Amygdala (tissue), 56 donors: ENCODE measurements around the gene CHD9NB.
"Not testable (repeated sequence)": the region's sequence is repeated elsewhere in the genome, so short reads cannot be mapped to it uniquely, and the experiment has no call there.

Experiments
- DNase-seq, 56 donors: peaks; one replicate each; lab custom pipeline; 2025; lab: John Stamatoyannopoulos, UW

Gene CHD9NB

GRCh38 chr16:53084746-53085334 lies 32.1 kb upstream of the CHD9NB start:
- DNase-seq, result peak in 1 of 56 donors; percentile 7

DNA sequence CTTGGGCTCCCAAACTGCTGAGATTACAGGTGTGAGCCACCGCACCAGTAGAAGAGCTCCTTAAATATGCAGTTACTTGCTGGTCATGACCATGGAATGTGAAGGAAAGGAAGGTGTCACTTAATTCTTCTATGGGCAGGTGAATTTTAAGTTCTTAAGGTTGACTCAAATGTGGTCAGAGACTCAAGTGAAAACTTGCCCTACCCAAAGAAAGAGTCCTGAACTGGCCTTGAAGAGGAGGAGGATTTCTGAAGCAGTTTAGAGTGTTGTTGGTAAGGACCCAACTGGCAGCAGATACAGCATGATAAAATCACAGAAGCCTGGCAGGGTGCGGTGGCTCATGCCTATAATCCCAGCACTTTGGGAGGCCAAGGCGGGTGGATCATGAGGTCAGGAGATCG lies 31.4 kb upstream of the CHD9NB start:
- no peak for DNase-seq

DNA sequence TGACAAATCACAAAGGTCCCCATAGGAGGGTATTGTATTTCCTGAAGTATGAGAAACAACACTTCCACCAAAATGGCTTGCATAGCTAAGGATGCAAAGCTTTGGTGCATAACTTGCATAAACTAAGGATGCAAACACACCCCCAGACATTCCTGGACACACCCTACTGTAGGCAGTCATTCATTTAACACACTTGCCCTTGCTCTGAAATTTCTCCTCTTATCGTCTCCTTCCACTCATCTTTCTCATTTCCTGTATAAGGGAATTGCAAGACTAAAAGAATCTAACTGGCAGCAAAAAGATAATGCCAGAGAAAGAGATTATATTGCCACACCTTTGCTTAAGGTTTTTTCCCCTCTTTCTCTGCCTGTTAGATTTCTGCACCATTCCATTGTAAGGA lies 30.4 kb upstream of the CHD9NB start:
- DNase-seq, result no peak

DNA sequence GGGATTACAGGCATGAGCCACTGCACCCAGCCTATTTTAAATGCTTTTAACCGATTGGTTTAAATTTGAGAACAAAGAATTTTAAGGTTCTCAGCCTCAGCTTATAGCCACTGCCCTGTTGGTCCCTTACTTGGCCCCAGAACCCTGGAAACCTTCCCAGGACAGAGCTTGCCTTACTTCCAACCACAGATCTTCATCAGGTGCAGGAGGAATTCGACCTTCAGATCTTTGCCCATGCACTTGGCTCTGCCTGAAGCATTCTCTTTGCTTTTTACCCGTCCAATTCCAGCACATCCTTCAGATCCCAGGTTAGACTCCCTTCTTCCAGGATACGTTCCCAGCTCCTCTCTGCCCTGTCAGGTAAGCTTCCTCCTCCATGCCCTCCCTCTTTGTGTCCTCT lies 29.8 kb upstream of the CHD9NB start:
- no peak for DNase-seq

DNA sequence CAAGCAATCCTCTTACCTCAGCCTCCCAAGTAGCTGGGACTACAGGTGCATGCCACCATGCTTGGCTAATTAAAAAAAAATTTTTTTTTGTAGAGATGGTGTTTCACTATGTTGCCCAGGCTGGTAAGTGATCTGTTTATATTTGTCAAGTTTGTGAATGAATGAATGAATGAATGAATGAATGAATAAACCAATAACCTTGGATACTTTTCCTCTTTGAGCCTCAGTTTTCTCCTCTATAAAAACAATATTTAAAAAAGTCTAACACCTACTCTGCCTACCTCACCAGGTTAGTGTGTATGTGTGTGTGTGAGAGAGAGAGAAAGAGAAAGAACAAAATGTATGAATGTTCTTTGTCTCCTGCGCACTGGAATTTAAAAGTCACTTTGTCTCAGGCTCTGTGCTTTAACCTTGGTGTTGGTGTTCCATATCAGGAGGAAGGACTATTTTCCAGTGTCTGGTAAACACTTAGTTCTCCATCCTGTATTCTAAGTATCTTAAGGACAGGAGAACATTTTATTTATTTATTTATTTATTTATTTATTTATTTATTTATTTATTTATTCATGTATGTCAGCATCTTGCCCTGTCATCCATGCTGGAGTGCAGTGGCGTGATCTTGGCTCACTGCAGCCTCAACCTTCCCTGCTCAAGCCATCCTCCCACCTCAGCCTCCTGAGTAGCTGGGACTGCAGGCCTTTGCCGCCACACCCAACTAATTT lies 29.1 kb upstream of the CHD9NB start:
- DNase-seq, result no peak

GRCh38 chr16:53081032-53081424 lies 28.3 kb upstream of the CHD9NB start:
- no peak for DNase-seq

DNA sequence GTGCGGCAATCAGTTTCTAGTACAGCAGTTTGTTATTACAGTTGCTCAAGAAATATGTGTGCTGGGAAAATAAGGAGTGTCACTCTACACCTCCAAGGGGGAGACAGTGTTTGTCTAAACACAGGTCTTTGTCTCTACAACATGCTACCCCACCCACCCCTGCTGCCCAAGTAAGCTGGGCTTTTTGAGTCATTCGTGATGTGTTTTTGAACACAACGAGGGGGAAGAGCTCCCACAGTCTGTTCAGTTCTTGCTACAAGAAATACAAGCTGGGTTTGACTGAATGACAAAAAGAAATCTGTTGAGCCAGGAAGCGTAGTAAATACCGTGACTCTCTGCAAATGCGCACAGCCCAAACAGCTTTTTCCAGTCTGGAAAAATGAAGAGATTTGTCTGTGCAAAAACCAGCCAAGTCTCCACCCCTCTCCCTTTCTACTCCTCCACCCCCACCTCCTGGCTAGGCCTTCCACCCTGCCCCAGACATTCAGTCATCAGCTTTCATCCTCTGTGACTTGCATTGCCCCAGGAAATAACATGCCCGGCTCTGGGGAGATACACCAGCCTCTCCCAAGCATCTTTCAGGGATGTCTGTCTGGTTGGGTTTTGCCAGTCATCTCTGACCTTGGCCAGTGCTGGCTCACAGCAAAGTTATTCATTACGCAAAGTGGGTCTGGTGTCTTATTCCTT lies 27.8 kb upstream of the CHD9NB start:
- DNase-seq, result peak in 22 of 56 donors; percentile 7 to 63 (median 38)

- no peak for DNase-seq
These were observed 26.2 kb upstream of the CHD9NB start for GRCh38 chr16:53078765-53079485.

GRCh38 chr16:53078247-53078646 lies 25.6 kb upstream of the CHD9NB start:
- DNase-seq, result no peak

GRCh38 chr16:53075461-53075860 lies 22.8 kb upstream of the CHD9NB start:
- not testable (repeated sequence) for DNase-seq

- not testable (repeated sequence) for DNase-seq
These were observed 21.6 kb upstream of the CHD9NB start for GRCh38 chr16:53074296-53074695.

DNA sequence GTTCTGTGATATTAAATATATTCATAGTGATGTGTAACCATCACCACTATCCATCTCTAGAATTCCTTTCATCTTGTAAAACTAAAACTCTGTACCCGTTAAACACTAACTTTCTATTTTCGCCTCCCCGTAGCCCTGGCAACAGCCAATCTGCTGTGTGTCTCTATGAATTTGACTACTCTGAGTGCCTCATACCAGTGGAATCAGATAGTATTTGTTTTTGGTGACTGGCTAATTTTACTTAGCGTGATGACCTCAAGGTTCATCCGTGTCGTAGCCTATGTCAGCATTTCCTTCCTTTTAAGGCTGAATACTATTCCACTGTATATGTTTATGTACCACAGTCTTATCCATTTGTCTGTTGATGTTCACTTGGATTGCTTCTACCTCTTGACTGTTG lies 20.3 kb upstream of the CHD9NB start:
- DNase-seq, result no peak

GRCh38 chr16:53071748-53072301 lies 19.1 kb upstream of the CHD9NB start:
- DNase-seq, result peak in 38 of 56 donors; percentile 6 to 72 (median 36)

- no peak for DNase-seq
These were observed 17.1 kb upstream of the CHD9NB start for GRCh38 chr16:53069772-53070171.

DNA sequence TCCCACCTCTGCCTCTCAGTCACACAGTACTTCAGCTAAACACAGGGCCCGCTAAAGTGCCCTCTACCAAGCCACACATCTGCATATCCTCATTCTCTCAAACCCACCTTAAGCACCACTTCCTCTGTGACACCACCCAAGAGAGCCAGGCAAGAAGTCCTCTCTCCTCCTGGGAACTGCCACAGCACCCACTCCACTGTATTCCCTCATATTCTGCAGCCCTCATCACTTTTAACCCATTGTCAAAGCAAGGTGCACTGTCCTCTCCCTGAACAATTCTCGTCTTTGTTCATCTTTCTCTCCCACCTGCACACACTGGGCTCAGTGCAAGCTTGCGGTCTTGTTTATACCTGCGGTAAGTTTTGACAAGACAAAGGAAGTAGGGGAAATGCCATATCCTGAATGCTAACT lies 15.7 kb upstream of the CHD9NB start:
- DNase-seq, result no peak

GRCh38 chr16:53067675-53068074 lies 15.0 kb upstream of the CHD9NB start:
- no peak for DNase-seq

DNA sequence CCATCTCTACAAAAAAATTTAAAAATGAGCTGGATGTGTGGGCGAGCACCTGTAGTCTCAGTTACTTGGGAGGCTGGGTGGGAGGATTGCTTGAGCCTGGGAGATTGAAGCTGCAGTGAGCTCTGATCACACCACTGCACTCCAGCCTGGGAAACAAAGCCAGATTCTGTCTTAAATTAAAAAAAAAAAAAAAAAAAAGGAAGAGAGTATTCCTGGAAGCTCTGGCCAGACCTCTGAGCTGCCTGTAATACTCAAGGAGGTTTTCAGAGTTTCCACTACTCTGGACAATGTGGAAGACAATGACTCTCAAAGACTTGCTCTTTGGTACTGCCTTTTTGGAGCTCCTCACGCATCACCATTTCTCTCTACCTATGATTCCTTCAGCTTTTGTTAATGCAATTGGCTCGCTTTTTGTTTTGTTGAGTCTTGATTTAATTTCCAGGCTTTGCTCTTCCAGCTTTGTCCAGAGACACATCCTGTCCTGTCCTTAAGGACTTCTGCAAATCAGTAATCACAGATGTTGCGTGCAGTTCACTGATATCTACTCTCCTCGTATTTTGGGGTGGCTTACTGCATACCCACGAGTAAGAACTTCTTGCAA lies 12.9 kb upstream of the CHD9NB start:
- no peak for DNase-seq

- DNase-seq, result no peak
These were observed 11.4 kb upstream of the CHD9NB start for GRCh38 chr16:53064081-53064578.

- DNase-seq, result peak in 8 of 56 donors; percentile 6 to 42 (median 11)
These were observed 9.0 kb upstream of the CHD9NB start for GRCh38 chr16:53061701-53062159.

- DNase-seq, result no peak
These were observed 8.6 kb upstream of the CHD9NB start for GRCh38 chr16:53061256-53061655.
